OCI-LY7 (cell line): ENCODE measurements around the gene FUT8. TPM values are rescaled to one million over a fixed set of nuclear protein-coding genes. Genes with fewer than 3 reads are reported as not detected.

Experiments
- BruUV-seq: library from RNA; stranded (reverse); fragments of 400-500 nt; replicated peaks from 2 replicates; lab custom pipeline; 2021; lab: Mats Ljungman, UMichigan
- CTCF ChIA-PET: fragments of 300-600 bp; sonication (Branson Sonifier 250); formaldehyde crosslinking; loops from one replicate; lab custom pipeline; 2022; ENCODE audit warnings: antibody characterized with exemption; ENCODE audit not compliant: unreplicated experiment; lab: Charles Lee
- POLR2A ChIA-PET: fragments of 300-600 bp; sonication (Branson Sonifier 250); formaldehyde crosslinking; loops from one replicate; lab custom pipeline; 2022; ENCODE audit warnings: antibody characterized with exemption; lab: Charles Lee
- DNase-seq: peaks from one replicate; pipeline ENCODE4 v3.0.0-alpha.2; 2015; ENCODE audit warnings: low spot score
- H2AFZ ChIP-seq: fragments of 200-600 bp; sonication (generic), shearing (Covaris generic); 2 replicates; pipeline ENCODE4 v1.6.1; 2014; ENCODE audit warnings: mild to moderate bottlenecking, antibody characterized with exemption, low read length, moderate library complexity
- H3K27ac ChIP-seq: fragments of 200-600 bp; sonication (generic); 2 replicates; pipeline ENCODE4 v1.5.1; 2014; ENCODE audit warnings: mixed run types, low read depth, mild to moderate bottlenecking, moderate library complexity, low read length, inconsistent platforms; ENCODE audit not compliant: poor library complexity, severe bottlenecking
- H3K36me3 ChIP-seq: fragments of 200-600 bp; sonication (generic); 2 replicates; pipeline ENCODE4 v1.6.1; 2014; ENCODE audit warnings: mild to moderate bottlenecking, antibody characterized with exemption, low read length, moderate library complexity, mixed read lengths; ENCODE audit not compliant: insufficient read depth
- H3K4me1 ChIP-seq: fragments of 200-600 bp; sonication (generic); 2 replicates; pipeline ENCODE4 v1.5.1; 2014; ENCODE audit warnings: mild to moderate bottlenecking, low read length; ENCODE audit not compliant: insufficient read depth, poor library complexity, severe bottlenecking
- H3K4me2 ChIP-seq: fragments of 200-600 bp; sonication (generic); 2 replicates; pipeline ENCODE4 v1.6.1; 2014; ENCODE audit warnings: mild to moderate bottlenecking, low read length
- H3K4me3 ChIP-seq: fragments of 200-600 bp; sonication (generic); 2 replicates; pipeline ENCODE4 v1.5.1; 2014; ENCODE audit warnings: mild to moderate bottlenecking, low read depth, low read length; ENCODE audit not compliant: poor library complexity, severe bottlenecking
- H3K79me2 ChIP-seq: fragments of 200-600 bp; sonication (generic); 2 replicates; pipeline ENCODE4 v1.6.1; 2016; ENCODE audit warnings: low read depth, mild to moderate bottlenecking, low read length, moderate library complexity, mixed read lengths; ENCODE audit not compliant: insufficient read depth
- H3K9me2 ChIP-seq: fragments of 200-600 bp; sonication (generic); 2 replicates; pipeline ENCODE4 v1.6.1; 2016; ENCODE audit warnings: mild to moderate bottlenecking, low read length, mixed read lengths; ENCODE audit not compliant: insufficient read depth
- H3K9me3 ChIP-seq: fragments of 200-600 bp; sonication (generic); 2 replicates; pipeline ENCODE4 v1.6.1; 2014; ENCODE audit warnings: mild to moderate bottlenecking, mixed run types, low read length, mixed read lengths
- H4K20me1 ChIP-seq: fragments of 200-600 bp; sonication (generic); 2 replicates; pipeline ENCODE4 v1.6.1; 2014; ENCODE audit warnings: mild to moderate bottlenecking, antibody characterized with exemption, low read length, moderate library complexity, mixed read lengths; ENCODE audit not compliant: insufficient read depth
- CTCF ChIP-seq: fragments of 200-600 bp; sonication (generic); conservative IDR thresholded peaks from 2 replicates; pipeline ENCODE4 v1.5.1; 2014; ENCODE audit warnings: mild to moderate bottlenecking, antibody characterized with exemption, low read length, moderate library complexity, mixed read lengths
- EZH2phosphoT487 ChIP-seq: fragments of 200-600 bp; sonication (generic); IDR thresholded peaks from 2 replicates; pipeline ENCODE4 v1.6.1; 2018; ENCODE audit warnings: low read depth, borderline replicate concordance, mild to moderate bottlenecking, mixed run types, antibody characterized with exemption, low read length, moderate library complexity, mixed read lengths
- intact Hi-C: fragments of 100-400 bp; cut with micrococcal nuclease; formaldehyde crosslinking; loops from one replicate; pipeline ENCODE4 v1.10.0; 2022; ENCODE audit not compliant: unreplicated experiment
- total RNA-seq, 2 experiments: library from RNA; depleted of rRNA in 1 of 2; stranded (reverse); fragments of >200 nt in 1 of 2; shearing (Covaris generic) in 1 of 2; gene quantifications; 2 replicates each; pipeline ENCODE4 v1.2.3, GENCODE V29; 2014 to 2022

Gene FUT8
- total RNA-seq, 2 experiments from 2014 or later, result 90.3 to 174 TPM

GRCh38 chr14:65566820-65567522, 154.4 kb downstream of the FUT8 start:
- CTCF ChIA-PET, result no interaction called here
- no peak for DNase-seq
- POLR2A ChIA-PET, result interaction anchor here (0.5 to 2.1 kb wide), 3 partner anchors 11 to 90 kb away, joined by 3 to 12 read pairs (median 3); no protein-coding TSS in a partner anchor
- Histone ChIP-seq H3K9me3 (no peaks in the 10 kb centered on the region; the same call in 1 of the 2 replicates), H3K36me3 (peaks cover 90% of the 10 kb centered on the region), H3K79me2 (peaks cover 100% of the 10 kb centered on the region), H3K27ac (no peak overlapping the region), H3K9me2 (no peaks in the 10 kb centered on the region), H2AFZ (no peak overlapping the region), H3K4me3 (no peak overlapping the region), H4K20me1 (no peaks in the 10 kb centered on the region), H3K4me2 (no peak overlapping the region), H3K4me1 (no peaks in the 10 kb centered on the region)
- no TSS peak for BruUV-seq
- intact Hi-C loops, result no loop called here
- TF ChIP-seq EZH2phosphoT487 (no peak), CTCF (no peak)

DNA sequence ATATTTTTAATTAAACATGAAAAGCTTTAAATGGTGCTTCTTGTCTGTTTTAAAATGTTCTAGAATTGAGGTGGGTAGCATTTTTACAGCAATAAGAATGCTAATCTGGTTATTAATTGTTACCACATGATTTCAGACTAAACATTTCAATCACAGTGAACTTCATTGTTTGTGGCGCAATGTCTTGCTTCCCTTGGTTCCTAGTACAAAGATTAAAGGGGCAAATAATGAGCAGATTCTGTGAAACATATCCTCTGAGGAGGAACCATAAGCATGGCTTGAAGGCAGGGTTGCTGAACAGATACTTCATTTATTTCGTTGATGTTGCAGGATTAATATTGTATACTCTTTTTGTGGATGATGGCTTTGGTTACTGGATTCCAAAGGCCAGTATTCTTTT, 162.1 kb downstream of the FUT8 start:
- H4K20me1 ChIP-seq, result peaks cover 8% of the 10 kb centered on the region; the same call in 1 of the 2 replicates
- no peak for DNase-seq
- no peaks in the 10 kb centered on the region for H3K9me3 ChIP-seq
- intact Hi-C loops, result no loop called here
- H3K27ac ChIP-seq, result no peak overlapping the region
- H3K36me3 ChIP-seq, result peaks cover 56% of the 10 kb centered on the region
- no peaks in the 10 kb centered on the region for H3K4me1 ChIP-seq
- H2AFZ ChIP-seq, result no peak overlapping the region
- no peaks in the 10 kb centered on the region for H3K9me2 ChIP-seq
- H3K4me2 ChIP-seq, result no peak overlapping the region
- ChIA-PET CTCF (no interaction called here), POLR2A (interaction anchor here (0.7 kb wide), 1 partner anchor 225 kb away, joined by 3 read pairs; no protein-coding TSS in a partner anchor)
- H3K4me3 ChIP-seq, result no peak overlapping the region
- H3K79me2 ChIP-seq, result peaks cover 99% of the 10 kb centered on the region
- no peak for TF ChIP-seq CTCF
- no peak for TF ChIP-seq EZH2phosphoT487
- BruUV-seq, result no TSS peak

DNA sequence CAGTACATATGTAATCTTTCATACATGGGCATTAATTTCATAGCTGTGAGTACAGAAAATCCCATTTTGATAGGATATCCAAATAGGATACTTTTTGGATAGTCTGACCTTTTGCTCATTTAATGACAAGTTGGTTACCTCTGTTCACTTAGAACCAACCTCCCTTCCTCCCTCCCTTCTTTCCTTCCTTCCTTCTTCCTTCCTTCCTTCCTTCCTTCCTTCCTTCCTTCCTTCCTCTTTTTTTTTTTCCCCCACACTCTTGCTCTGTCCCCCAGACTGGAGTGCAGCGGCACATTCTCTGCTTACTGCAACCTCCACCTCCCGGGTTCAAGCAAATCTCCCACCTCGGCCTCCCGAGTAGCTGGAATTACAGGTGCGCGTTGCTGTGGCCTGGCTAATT, 162.9 kb downstream of the FUT8 start:
- no peak for TF ChIP-seq EZH2phosphoT487
- TF ChIP-seq CTCF, result no peak
- CTCF ChIA-PET, result no interaction called here
- Histone ChIP-seq H3K79me2 (peaks cover 99% of the 10 kb centered on the region), H3K9me3 (no peaks in the 10 kb centered on the region), H3K4me3 (no peak overlapping the region), H3K9me2 (no peaks in the 10 kb centered on the region), H2AFZ (no peak overlapping the region), H3K4me2 (no peak overlapping the region), H3K4me1 (no peaks in the 10 kb centered on the region), H3K36me3 (peaks cover 48% of the 10 kb centered on the region), H3K27ac (no peak overlapping the region), H4K20me1 (peaks cover 8% of the 10 kb centered on the region; the same call in 1 of the 2 replicates)
- BruUV-seq, result no TSS peak
- intact Hi-C loops, result no loop called here
- no peak for DNase-seq
- POLR2A ChIA-PET, result interaction anchor here (0.6 kb wide), 1 partner anchor 625 kb away, joined by 3 read pairs; no protein-coding TSS in a partner anchor
